Activated CD4-positive, alpha-beta memory T cell treated with anti-CD3 and anti-CD28 coated beads for 36 hours (primary cell): Measurements from ENCODE around the gene GCC2. TPM values are rescaled to one million over a fixed set of nuclear protein-coding genes. Genes with fewer than 3 reads are reported as not detected.
A peak's percentile ranks its signal among the peaks of the same experiment; 100 is the strongest.

Source experiments
- CTCF ChIA-PET: fragments of 350-600 bp; sonication (Branson Sonifier 250); formaldehyde crosslinking; loops from one replicate; lab custom pipeline; 2021; ENCODE audit warnings: antibody characterized with exemption, inconsistent platforms; lab: Charles Lee
- POLR2A ChIA-PET: fragments of 350-600 bp; sonication (Branson Sonifier 250); formaldehyde crosslinking; loops from one replicate; lab custom pipeline; 2021; ENCODE audit warnings: antibody characterized with exemption; lab: Charles Lee
- DNase-seq: peaks from one replicate; pipeline ENCODE4 v3.0.0-alpha.2; 2020
- H3K27ac Mint-ChIP-seq: one replicate; pipeline ENCODE4 v1.8.0; 2021; ENCODE audit warnings: mixed read lengths
- H3K27me3 Mint-ChIP-seq: one replicate; pipeline ENCODE4 v1.8.0; 2021; ENCODE audit warnings: mixed read lengths
- H3K36me3 Mint-ChIP-seq: one replicate; pipeline ENCODE4 v1.8.0; 2021; ENCODE audit warnings: mixed read lengths
- H3K4me1 Mint-ChIP-seq: one replicate; pipeline ENCODE4 v1.8.0; 2021; ENCODE audit warnings: low read depth, mixed read lengths
- H3K4me3 Mint-ChIP-seq: one replicate; pipeline ENCODE4 v1.8.0; 2021; ENCODE audit warnings: mild to moderate bottlenecking, mixed read lengths
- H3K9me3 Mint-ChIP-seq: one replicate; pipeline ENCODE4 v1.8.0; 2021; ENCODE audit warnings: mixed read lengths
- intact Hi-C: fragments of 100-400 bp; cut with micrococcal nuclease; formaldehyde crosslinking; loops from one replicate; pipeline ENCODE4 v1.15.1; 2023
- total RNA-seq, 2 experiments: library from RNA; stranded (reverse); gene quantifications; one replicate each; pipeline ENCODE4 v1.2.3, GENCODE V29; 2021

Gene GCC2, protein sequence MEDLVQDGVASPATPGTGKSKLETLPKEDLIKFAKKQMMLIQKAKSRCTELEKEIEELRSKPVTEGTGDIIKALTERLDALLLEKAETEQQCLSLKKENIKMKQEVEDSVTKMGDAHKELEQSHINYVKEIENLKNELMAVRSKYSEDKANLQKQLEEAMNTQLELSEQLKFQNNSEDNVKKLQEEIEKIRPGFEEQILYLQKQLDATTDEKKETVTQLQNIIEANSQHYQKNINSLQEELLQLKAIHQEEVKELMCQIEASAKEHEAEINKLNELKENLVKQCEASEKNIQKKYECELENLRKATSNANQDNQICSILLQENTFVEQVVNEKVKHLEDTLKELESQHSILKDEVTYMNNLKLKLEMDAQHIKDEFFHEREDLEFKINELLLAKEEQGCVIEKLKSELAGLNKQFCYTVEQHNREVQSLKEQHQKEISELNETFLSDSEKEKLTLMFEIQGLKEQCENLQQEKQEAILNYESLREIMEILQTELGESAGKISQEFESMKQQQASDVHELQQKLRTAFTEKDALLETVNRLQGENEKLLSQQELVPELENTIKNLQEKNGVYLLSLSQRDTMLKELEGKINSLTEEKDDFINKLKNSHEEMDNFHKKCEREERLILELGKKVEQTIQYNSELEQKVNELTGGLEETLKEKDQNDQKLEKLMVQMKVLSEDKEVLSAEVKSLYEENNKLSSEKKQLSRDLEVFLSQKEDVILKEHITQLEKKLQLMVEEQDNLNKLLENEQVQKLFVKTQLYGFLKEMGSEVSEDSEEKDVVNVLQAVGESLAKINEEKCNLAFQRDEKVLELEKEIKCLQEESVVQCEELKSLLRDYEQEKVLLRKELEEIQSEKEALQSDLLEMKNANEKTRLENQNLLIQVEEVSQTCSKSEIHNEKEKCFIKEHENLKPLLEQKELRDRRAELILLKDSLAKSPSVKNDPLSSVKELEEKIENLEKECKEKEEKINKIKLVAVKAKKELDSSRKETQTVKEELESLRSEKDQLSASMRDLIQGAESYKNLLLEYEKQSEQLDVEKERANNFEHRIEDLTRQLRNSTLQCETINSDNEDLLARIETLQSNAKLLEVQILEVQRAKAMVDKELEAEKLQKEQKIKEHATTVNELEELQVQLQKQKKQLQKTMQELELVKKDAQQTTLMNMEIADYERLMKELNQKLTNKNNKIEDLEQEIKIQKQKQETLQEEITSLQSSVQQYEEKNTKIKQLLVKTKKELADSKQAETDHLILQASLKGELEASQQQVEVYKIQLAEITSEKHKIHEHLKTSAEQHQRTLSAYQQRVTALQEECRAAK (N-terminal part only)
- 10 to 100 TPM; 43.6 to 47.3 TPM for total RNA-seq

DNA sequence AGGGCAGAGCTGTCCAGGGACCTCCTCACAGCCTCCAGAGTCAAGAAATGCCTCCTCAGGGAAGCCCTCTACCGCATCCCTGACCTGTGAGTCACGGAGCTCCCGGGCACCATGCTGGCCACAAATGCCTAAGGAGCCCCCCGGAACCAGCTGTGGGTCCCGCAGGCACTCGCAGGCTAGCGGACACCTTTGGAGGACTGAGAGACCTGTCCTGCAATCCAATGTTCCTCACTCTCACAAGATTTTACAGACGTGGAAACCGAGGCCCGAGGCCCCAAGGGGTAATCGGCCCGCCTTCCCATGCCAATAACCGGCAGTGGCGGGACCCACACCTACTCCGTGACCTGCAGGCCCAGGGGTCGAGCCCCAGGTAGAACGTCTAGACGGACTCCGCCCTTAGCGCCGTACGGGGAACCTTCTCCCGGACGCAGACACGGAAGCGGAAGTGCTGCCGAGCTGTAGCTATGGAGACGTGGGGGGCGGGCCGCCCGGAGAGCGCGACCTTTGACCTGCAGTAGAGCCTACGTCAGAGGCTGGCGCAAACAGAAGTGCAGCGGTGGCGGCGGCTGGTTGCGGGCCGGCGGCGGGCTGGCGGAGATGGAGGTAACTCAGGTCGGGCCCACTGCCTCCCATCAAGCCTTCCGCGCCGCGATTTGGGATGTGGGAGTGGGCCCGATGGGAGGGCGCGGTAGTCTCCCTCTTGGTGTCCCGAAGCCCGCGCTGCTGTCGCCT lies at the start of gene GCC2:
TSS of gene GCC2 (plus strand) at position 529 of the 732 bp plus-strand sequence. CDS start at position 598, 69 bp downstream.
- H3K9me3 Mint-ChIP-seq = no peaks in the 10 kb centered on the region
- ChIA-PET POLR2A (interaction anchor here (0.6 to 3.5 kb wide), 3 partner anchors 17 to 86 kb away, joined by 3 to 19 read pairs (median 3); partner anchors contain the start of gene LIMS1), CTCF (interaction anchor here (1.3 to 1.4 kb wide), 3 partner anchors 94 to 186 kb away, joined by 4 read pairs; no protein-coding TSS in a partner anchor)
- peaks cover 38% of the 10 kb centered on the region for H3K4me1 Mint-ChIP-seq
- H3K27me3 Mint-ChIP-seq = no peaks in the 10 kb centered on the region
- intact Hi-C loops = loop anchor here (1.0 to 2.0 kb wide), 3 partner anchors 85 to 270 kb away; partner anchors contain the start of genes LIMS1 and RANBP2
- peak within 1 kb of the TSS; percentile 96 for H3K4me3 Mint-ChIP-seq
- peak within 1 kb of the TSS; percentile 97 for H3K27ac Mint-ChIP-seq
- H3K36me3 Mint-ChIP-seq = peaks cover 27% of the 10 kb centered on the region
- DNase-seq = peak; percentile 97

DNA sequence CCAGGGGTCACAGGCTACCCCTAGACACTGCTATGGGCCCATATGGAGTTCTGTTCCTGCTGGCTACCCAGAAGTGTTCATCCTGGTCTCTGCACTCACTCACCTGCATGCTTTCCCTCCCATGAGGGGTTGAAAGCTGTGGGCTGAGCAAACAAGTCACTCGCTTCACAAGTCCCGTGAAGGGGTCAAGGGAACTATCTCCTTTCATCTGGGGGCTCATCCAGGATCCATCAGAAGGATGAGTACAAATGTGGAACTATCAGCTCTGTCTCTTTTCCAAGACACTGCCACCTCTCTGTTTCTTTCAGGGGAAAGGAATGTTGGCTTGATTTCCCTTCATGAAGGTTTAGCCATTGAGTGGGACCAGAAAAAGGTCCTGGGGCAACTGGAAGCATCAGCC lies 49.5 kb upstream of the GCC2 start:
- ChIA-PET POLR2A (no interaction called here), CTCF (no interaction called here)
- Mint-ChIP-seq H3K36me3 (peaks cover 2% of the 10 kb centered on the region), H3K9me3 (peaks cover 29% of the 10 kb centered on the region), H3K27me3 (peaks cover 2% of the 10 kb centered on the region), H3K4me1 (no peaks in the 10 kb centered on the region), H3K27ac (no peak overlapping the region), H3K4me3 (no peak overlapping the region)
- intact Hi-C loops = no loop called here
- DNase-seq = no peak

DNA sequence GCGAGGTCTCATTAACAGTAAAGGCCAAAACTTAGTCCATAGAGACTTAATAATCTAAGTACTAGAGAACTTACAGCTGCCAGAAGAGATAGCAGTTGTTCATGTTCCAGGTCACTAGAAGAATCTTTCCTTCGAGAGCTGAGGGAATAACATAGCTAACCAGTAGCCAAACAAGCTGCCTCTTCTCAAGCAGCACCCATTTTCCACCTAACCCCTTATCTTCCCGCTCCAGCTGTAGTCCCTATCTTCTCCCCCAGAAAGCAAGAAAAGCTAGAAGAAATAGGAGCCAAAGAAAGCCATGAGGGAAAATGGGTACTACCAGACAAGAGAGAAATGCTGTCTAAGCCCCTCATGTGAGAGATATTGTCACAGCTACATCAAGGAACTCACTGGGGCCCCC lies 47.2 kb upstream of the GCC2 start:
- Mint-ChIP-seq H3K4me1 (no peaks in the 10 kb centered on the region), H3K27me3 (peaks cover 2% of the 10 kb centered on the region), H3K9me3 (peaks cover 44% of the 10 kb centered on the region), H3K36me3 (peaks cover 2% of the 10 kb centered on the region), H3K4me3 (no peak overlapping the region), H3K27ac (no peak overlapping the region)
- ChIA-PET CTCF (no interaction called here), POLR2A (no interaction called here)
- DNase-seq = no peak
- intact Hi-C loops = no loop called here

DNA sequence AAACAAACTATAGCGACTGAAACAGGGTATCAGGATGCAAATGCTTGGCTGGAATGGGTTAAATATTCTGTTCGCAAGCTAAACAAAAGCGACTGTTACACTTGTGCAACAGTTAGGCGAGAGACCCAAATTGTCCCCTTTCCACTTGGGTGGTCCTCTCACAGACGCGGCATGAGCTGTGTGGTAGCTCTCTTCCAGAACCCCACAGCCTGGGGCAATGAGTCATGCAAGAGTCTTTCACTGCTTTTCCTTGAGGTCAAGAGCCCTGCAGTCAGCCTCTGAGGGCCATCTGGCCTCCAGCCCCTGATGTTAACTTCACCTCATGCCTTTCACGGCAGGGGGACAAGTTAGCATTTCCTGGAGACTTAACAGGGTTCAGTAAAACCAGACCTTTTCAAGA lies 45.5 kb upstream of the GCC2 start:
- Mint-ChIP-seq H3K9me3 (peaks cover 39% of the 10 kb centered on the region), H3K27me3 (peaks cover 7% of the 10 kb centered on the region), H3K4me3 (no peak overlapping the region), H3K4me1 (no peaks in the 10 kb centered on the region), H3K27ac (no peak overlapping the region), H3K36me3 (peaks cover 2% of the 10 kb centered on the region)
- POLR2A ChIA-PET = no interaction called here
- intact Hi-C loops = no loop called here
- CTCF ChIA-PET = no interaction called here
- DNase-seq = no peak

DNA sequence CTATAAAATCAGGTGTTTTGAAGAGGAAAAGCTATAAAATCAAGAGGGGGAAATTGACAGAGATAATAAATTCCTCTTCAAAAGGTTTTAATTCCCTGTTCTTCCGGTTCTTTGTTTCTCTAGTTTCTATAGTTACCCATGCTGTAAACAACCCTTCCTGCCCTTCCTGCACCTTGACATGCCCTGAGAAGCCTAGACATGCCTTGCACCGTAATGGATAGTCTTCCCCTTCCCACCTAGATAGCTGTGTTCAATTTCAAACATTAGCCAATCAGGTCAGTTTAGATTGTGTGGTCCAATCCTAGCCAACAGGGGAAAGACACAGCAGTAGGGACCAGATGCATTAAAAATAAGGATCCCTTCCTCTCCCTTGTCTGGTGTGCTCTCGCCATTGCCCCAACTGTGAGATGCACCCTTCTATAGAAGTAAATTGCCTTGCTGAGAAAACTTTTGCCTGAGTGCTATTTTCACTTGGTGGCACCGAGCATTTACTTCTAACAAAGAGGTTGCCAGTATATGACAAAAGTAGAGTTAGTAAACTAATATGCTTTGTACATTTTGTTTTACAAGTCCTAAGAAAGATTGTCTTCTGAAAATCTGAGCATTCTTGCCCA lies 44.1 kb upstream of the GCC2 start:
- Mint-ChIP-seq H3K4me3 (no peak overlapping the region), H3K27me3 (peaks cover 12% of the 10 kb centered on the region), H3K27ac (no peak overlapping the region), H3K9me3 (peaks cover 25% of the 10 kb centered on the region), H3K36me3 (no peaks in the 10 kb centered on the region), H3K4me1 (no peaks in the 10 kb centered on the region)
- POLR2A ChIA-PET = no interaction called here
- CTCF ChIA-PET = no interaction called here
- intact Hi-C loops = no loop called here
- DNase-seq = no peak

DNA sequence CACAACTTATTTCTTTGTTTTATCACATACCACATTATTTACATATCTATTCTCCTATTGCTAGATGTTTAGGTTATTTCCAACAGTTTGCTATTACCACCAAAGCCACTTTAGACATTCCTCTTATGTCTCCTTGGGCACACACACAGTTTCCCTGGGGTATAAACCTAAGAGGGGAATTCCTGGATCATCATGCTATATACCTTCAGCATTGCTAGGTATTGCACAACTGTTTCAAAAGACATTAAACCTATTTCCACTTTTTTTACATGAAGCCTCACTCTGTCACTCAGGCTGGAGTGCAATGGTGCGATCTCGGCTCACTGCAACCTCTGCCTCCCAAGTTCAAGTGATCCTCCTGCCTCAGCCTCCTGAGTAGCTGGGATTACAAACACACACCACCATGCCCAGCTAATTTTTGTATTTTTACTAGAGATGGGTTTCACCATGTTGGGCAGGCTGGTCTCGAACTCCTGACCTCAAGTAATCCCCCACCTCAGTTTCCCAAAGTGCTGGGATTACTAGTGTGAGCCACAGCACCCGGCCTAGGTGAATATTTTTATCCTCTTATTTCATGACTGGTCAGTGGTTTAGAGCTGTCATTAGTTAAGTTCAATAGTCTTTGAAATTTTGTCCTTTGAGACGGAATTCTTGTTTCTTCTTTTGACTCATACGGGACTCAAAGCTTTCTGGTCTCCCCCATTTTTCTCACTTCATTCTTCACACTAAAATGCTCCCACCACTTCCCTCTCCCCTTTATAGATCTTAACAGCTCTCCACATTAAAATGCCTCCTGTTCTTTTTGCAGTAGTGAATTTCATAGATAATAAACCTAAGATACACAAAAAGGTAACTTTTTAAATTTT lies 40.9 kb upstream of the GCC2 start:
- Mint-ChIP-seq H3K4me3 (no peak overlapping the region), H3K27ac (no peak overlapping the region), H3K4me1 (no peaks in the 10 kb centered on the region), H3K9me3 (peaks cover 18% of the 10 kb centered on the region), H3K27me3 (peaks cover 11% of the 10 kb centered on the region), H3K36me3 (no peaks in the 10 kb centered on the region)
- POLR2A ChIA-PET = no interaction called here
- CTCF ChIA-PET = no interaction called here
- intact Hi-C loops = no loop called here
- DNase-seq = no peak

DNA sequence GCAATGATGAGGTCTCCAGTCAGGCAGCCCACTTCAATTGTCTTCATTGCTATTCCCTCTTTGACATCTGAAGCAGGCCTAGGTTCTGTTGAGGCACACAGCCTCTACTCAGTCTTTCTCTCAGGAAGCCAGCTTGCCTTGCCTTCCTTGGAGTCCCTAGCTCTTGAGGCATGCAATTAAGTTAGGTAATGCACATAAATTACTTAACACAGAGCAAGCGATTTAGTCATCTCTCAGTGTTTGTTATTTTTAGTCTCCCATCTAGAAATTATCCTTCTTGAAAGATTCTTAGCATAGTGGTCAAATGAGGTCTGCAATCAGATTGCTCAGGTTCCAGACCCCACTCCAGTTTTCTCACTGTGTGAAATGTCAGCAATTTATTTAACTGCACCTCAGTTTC lies 39.2 kb upstream of the GCC2 start:
- Mint-ChIP-seq H3K4me3 (no peak overlapping the region), H3K27ac (no peak overlapping the region), H3K9me3 (peaks cover 12% of the 10 kb centered on the region), H3K36me3 (no peaks in the 10 kb centered on the region), H3K4me1 (no peaks in the 10 kb centered on the region), H3K27me3 (peaks cover 10% of the 10 kb centered on the region)
- POLR2A ChIA-PET = no interaction called here
- DNase-seq = no peak
- intact Hi-C loops = no loop called here
- CTCF ChIA-PET = no interaction called here

DNA sequence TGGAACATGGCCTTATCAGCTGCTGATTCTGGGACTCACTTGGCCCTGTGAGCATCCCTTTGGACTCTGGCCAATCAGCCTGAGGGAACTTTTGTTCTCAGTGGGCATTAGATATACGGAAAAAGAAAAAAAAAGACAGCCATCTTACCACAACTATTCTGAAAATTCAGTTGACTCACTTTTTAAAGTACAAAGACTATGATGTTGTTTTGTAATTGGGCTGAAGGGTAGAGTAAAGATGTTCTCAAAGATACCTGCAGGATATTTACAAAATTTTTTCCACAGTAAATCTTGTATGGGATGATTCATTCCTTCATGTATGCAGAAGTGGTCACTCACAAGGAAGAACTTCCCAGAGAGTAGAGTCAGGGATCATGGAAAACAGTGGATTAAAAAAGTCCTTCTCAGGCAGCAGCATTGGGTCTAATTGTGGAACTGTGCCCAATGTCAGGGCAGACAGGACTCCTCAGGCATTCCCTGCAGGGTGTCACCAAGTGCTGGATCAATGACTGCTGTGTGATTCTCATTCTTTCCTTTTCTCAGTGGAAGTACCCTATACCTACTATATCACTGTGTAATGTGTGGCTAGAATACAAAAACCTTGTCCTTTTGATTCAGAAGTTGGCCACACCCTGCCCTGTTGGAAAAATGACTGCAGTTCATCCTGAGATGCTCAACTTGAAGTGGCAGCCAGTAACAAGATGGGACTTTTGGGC lies 35.9 kb upstream of the GCC2 start:
- ChIA-PET POLR2A (no interaction called here), CTCF (no interaction called here)
- DNase-seq = no peak
- H3K36me3 Mint-ChIP-seq = no peaks in the 10 kb centered on the region
- H3K9me3 Mint-ChIP-seq = no peaks in the 10 kb centered on the region
- no peak overlapping the region for H3K4me3 Mint-ChIP-seq
- peaks cover 7% of the 10 kb centered on the region for H3K27me3 Mint-ChIP-seq
- intact Hi-C loops = no loop called here
- no peak overlapping the region for H3K27ac Mint-ChIP-seq
- no peaks in the 10 kb centered on the region for H3K4me1 Mint-ChIP-seq

DNA sequence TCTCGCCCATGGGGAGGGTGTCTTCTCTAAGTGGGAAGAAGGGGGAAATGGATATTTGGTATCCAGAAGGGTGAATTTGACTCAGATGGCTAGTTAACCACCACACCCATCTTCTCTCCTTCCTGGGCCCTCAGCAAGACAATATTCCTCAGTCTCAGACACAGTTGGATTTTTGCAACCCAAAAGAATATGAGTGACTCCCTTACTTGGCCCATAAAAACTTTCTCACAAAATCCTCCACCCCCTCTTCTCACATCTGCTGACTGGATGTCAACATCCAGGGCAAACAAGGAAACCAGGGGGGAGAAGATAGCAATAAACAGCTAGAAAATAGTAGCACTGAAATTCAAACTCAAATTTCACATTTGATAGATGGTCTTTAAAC lies 35.3 kb upstream of the GCC2 start:
- Mint-ChIP-seq H3K27me3 (peaks cover 5% of the 10 kb centered on the region), H3K9me3 (no peaks in the 10 kb centered on the region), H3K27ac (no peak overlapping the region), H3K36me3 (no peaks in the 10 kb centered on the region), H3K4me1 (no peaks in the 10 kb centered on the region), H3K4me3 (no peak overlapping the region)
- CTCF ChIA-PET = no interaction called here
- POLR2A ChIA-PET = no interaction called here
- intact Hi-C loops = no loop called here
- DNase-seq = no peak

DNA sequence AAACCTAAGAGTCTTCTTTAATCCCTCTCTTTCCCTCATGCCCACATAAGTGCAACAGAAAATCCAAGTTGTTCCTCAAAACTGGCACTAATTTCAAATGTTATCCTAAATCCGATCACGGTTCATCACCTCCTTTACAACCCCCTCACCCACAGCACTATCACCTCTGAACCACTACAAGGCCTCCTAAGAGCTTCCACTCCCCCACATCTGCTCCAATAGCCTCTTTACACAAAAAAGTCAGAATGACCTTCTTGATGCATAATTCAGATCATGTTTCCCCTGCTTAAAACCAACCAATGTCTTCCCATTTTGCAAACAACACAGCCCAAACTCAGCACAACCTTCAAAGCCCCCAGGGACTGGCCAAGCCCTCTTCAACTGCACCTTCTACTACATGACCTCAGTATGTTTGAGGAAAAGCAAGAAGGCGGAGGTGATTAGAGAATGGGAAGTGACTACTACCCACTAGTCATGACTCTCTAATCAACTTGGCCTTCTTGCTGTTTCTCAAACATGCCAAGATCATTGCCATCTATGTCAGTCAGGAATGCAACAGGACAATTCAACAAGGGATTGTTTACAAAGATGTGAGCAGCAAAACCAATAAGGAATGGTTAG lies 34.6 kb upstream of the GCC2 start:
- POLR2A ChIA-PET = no interaction called here
- no peak overlapping the region for H3K4me3 Mint-ChIP-seq
- no peaks in the 10 kb centered on the region for H3K9me3 Mint-ChIP-seq
- H3K36me3 Mint-ChIP-seq = no peaks in the 10 kb centered on the region
- peaks cover under 1% of the 10 kb centered on the region for H3K27me3 Mint-ChIP-seq
- no peak overlapping the region for H3K27ac Mint-ChIP-seq
- CTCF ChIA-PET = no interaction called here
- no peak for DNase-seq
- H3K4me1 Mint-ChIP-seq = no peaks in the 10 kb centered on the region
- intact Hi-C loops = no loop called here
